Activated CD4-positive, CD25-positive, alpha-beta regulatory T cell treated with anti-CD3 and anti-CD28 coated beads, Interleukin-2, amount 50 U/mL, for 24 hours (primary cell): ENCODE data around the gene RALA.
A peak's percentile ranks its signal among the peaks of the same experiment; 100 is the strongest.
"Not testable (repeated sequence)": the region's sequence is repeated elsewhere in the genome, so short reads cannot be mapped to it uniquely, and the experiment has no call there.

Experiments
- ATAC-seq, 2 donors: fragments of 150-1000 bp; cut with Tn5 transposase; one replicate each; pipeline ENCODE4 v1.10.0; 2021; ENCODE audit warnings: mild to moderate bottlenecking in 1 of 2, moderate library complexity in 1 of 2

Gene RALA

GRCh38 chr7:39688611-39689480, 65.5 kb downstream of the RALA start:
- no peak for ATAC-seq

GRCh38 chr7:39691821-39692220, 68.4 kb downstream of the RALA start:
- ATAC-seq = peak; percentile 34 to 42

- not testable (repeated sequence) for ATAC-seq
These were observed 69.7 kb downstream of the RALA start for GRCh38 chr7:39693086-39693485.

GRCh38 chr7:39693812-39694211, 70.4 kb downstream of the RALA start:
- peak; percentile 37 for ATAC-seq

GRCh38 chr7:39695852-39696586, 72.6 kb downstream of the RALA start:
- no peak for ATAC-seq

DNA sequence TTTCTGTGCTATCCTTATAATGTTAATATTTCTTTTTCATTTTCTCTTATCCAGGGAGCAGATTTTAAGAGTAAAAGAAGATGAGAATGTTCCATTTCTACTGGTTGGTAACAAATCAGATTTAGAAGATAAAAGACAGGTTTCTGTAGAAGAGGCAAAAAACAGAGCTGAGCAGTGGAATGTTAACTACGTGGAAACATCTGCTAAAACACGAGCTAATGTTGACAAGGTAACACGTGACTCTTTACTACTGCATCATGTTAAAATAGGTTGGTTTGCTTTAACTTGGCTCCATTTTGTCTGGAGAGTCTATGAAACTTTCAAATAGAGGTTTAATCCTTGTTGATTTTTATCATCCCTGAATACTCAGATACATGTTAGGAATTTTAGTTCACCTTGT, 73.3 kb downstream of the RALA start:
- ATAC-seq = no peak

GRCh38 chr7:39697483-39697882, 74.1 kb downstream of the RALA start:
- ATAC-seq = no peak

DNA sequence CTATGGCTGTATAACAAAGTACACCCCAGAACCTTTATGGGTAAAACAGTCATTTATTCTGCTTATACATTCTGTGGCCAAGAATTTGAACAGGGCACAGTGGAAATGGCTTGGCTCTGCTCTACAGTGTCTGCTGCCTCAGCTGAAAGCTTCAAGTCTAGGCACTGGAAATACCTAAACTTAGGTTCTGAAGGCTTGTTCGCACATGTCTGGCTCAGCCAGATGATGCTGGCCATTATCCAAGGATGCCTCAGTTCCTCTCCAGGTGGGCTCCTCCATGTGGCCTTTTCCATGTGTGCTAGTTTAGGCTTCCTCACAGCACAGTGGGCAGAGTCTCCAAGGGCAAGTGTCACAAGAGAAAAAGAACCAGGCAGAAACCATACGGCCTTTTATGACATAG, 76.8 kb downstream of the RALA start:
- no peak for ATAC-seq

GRCh38 chr7:39700932-39701331, 77.6 kb downstream of the RALA start:
- ATAC-seq = no peak

- ATAC-seq = no peak
These were observed 78.8 kb downstream of the RALA start for GRCh38 chr7:39702133-39702532.

DNA sequence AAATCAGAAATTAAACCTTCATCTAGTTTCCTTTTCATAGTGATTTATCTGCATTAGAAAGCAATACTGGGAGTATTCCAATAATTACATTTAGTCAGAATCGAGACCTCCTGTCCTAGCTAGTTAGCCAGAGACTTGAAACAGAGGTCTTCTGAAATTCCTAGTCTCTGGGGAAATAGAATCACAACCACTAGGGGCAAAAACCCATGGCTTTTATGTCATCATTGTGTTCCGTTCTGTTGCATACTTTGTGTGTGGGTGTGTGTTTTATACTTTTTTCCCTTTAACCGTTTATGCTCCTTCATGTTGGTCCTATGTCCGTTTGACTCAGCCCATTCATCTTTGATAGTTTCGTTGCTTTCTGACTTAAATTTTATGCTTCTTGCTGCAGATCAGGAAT, 79.8 kb downstream of the RALA start:
- ATAC-seq = no peak

GRCh38 chr7:39709029-39709428, 85.7 kb downstream of the RALA start:
- ATAC-seq = no peak

DNA sequence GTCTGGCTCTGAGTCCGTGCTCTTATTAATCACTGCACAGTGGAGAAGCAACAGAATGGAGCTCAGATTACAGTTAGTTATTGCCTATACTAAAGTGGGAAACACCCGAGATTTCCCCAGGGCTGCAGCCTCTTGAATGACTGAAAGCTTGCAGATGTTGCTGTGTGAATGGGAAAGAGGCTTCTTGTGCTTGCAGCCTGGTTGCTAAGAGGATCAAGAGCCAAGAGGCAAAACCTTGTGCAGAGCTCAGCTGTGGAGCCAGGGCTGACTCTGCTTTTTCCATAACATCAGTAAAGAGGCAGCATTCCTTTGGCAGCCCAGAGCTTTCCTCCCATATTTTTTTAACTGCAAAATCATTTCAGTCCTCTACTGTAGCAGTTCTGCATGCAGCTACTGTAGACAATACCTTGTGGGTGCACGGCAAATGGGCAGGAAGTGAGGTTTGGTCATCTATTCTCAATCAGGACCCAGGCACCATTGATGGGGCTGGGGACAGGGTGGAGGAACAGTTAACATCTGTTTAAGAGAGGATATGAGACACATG, 86.5 kb downstream of the RALA start:
- ATAC-seq = no peak

- no peak for ATAC-seq
These were observed 89.4 kb downstream of the RALA start for GRCh38 chr7:39712751-39713150.

- ATAC-seq = no peak
These were observed 91.2 kb downstream of the RALA start for GRCh38 chr7:39714447-39715091.

- no peak for ATAC-seq
These were observed 97.2 kb downstream of the RALA start for GRCh38 chr7:39720586-39720985.

DNA sequence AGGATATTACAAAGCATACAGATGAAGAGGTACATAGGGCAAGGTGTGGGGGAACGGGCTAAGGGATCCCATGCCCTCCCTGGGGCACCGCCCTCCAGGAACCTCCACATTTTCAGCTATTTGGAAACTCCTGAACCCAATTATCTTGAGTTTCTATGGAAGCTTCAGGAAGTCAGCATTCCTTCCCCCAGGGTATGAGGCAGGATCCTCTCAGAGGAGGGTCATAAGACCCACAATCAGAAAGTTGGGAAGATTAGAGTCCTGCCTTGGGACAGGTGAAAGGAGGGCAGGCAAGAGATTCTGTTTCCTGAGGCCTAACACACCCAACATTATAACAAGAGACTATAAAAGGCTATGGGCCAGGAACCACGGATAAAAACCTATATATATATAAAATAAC, 98.0 kb downstream of the RALA start:
- ATAC-seq = no peak

DNA sequence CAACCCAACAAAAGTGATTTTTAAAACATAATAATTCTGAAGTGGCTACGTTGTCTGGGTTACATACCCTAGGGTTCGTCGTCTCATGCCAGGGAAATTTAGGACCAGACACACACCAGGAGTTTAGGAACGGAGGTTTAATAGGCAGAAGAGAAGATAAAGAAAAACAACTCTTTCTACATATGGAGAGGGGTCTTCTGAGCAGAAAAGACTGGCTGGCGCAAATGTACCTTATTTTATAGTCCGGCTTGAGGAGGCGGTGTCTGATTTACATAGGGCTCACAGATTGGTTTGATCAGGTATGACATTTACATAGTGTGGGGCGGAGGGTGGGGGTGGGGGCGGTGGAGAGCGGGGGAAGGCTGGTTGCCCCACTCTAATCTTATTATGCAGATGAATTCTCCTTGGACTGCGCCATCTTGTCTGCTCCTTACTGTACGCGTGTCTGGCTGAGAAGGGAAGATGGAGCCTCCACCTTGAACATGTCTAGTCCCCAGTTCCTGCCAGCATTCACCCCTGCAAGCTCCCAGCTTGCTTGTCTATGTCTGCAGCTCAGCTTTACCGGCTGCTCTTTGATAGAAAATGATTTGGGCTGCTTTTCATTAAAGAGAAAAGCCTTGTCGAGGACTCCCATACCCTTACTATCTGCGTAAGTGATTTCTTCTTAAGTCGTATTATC, 98.7 kb downstream of the RALA start:
- ATAC-seq = no peak

GRCh38 chr7:39727231-39728012, 104.0 kb downstream of the RALA start:
- ATAC-seq = no peak

GRCh38 chr7:39732837-39733804, 109.7 kb downstream of the RALA start:
- peak; percentile 91 to 94 for ATAC-seq
